ENCODE measurements around the gene MYMX. TPM values are rescaled to one million over a fixed set of nuclear protein-coding genes. Genes with fewer than 3 reads are reported as not detected.

Gene MYMX
- total RNA-seq, 1 experiment from 2014 or later = not detected

DNA sequence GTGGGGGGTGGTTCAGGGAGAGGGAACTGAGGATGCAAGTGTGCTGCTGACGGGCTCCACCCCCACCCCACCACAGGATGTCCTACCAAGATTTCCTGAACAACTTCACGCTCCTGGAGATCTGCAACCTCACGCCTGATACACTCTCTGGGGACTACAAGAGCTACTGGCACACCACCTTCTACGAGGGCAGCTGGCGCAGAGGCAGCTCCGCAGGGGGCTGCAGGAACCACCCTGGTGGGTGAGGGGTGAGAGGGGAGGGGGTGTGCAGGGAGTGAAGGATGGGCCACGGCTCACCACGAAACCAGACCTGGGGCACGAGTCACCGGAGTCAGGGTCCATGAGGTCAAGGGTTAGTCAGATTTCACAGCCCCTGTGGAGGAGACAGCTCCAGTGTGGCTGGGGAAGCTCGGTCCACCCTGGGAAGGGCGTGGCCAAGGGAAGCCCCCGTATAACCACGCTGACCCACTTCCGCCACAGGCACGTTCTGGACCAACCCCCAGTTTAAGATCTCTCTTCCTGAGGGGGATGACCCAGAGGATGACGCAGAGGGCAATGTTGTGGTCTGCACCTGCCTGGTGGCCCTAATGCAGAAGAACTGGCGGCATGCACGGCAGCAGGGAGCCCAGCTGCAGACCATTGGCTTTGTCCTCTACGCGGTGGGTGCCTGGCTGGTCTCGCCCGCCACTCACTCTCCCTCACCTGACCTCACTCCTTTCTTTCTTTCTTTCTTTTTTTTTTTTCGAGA lies 39.8 kb upstream of the MYMX start:
- TF ChIP-seq ZNF274 (IDR thresholded peaks at IDR 0.05; ENCODE audit: low read depth, low read length) = no peak
- no peak for TF ChIP-seq YY1 (IDR thresholded peaks at IDR 0.05; ENCODE audit: extremely low read depth, insufficient replicate concordance, low read depth, low read length)
- TF ChIP-seq JUND (IDR thresholded peaks at IDR 0.05) = no peak
- TF ChIP-seq EGR1 (IDR thresholded peaks at IDR 0.05; ENCODE audit: low read depth) = no peak
- no peak for TF ChIP-seq ELF1 (IDR thresholded peaks at IDR 0.05; ENCODE audit: borderline replicate concordance, low read depth)
- no peak for TF ChIP-seq TCF7L2 (IDR thresholded peaks at IDR 0.05; ENCODE audit: borderline replicate concordance, extremely low read depth, insufficient read depth, insufficient read length)
- TF ChIP-seq, protein P1, sequence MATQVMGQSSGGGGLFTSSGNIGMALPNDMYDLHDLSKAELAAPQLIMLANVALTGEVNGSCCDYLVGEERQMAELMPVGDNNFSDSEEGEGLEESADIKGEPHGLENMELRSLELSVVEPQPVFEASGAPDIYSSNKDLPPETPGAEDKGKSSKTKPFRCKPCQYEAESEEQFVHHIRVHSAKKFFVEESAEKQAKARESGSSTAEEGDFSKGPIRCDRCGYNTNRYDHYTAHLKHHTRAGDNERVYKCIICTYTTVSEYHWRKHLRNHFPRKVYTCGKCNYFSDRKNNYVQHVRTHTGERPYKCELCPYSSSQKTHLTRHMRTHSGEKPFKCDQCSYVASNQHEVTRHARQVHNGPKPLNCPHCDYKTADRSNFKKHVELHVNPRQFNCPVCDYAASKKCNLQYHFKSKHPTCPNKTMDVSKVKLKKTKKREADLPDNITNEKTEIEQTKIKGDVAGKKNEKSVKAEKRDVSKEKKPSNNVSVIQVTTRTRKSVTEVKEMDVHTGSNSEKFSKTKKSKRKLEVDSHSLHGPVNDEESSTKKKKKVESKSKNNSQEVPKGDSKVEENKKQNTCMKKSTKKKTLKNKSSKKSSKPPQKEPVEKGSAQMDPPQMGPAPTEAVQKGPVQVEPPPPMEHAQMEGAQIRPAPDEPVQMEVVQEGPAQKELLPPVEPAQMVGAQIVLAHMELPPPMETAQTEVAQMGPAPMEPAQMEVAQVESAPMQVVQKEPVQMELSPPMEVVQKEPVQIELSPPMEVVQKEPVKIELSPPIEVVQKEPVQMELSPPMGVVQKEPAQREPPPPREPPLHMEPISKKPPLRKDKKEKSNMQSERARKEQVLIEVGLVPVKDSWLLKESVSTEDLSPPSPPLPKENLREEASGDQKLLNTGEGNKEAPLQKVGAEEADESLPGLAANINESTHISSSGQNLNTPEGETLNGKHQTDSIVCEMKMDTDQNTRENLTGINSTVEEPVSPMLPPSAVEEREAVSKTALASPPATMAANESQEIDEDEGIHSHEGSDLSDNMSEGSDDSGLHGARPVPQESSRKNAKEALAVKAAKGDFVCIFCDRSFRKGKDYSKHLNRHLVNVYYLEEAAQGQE (IDR thresholded peaks at IDR 0.05; ENCODE audit: low read depth) = no peak
- no peak for TF ChIP-seq SIN3A (IDR thresholded peaks at IDR 0.05; ENCODE audit: low read depth)
- TF ChIP-seq, protein P2, sequence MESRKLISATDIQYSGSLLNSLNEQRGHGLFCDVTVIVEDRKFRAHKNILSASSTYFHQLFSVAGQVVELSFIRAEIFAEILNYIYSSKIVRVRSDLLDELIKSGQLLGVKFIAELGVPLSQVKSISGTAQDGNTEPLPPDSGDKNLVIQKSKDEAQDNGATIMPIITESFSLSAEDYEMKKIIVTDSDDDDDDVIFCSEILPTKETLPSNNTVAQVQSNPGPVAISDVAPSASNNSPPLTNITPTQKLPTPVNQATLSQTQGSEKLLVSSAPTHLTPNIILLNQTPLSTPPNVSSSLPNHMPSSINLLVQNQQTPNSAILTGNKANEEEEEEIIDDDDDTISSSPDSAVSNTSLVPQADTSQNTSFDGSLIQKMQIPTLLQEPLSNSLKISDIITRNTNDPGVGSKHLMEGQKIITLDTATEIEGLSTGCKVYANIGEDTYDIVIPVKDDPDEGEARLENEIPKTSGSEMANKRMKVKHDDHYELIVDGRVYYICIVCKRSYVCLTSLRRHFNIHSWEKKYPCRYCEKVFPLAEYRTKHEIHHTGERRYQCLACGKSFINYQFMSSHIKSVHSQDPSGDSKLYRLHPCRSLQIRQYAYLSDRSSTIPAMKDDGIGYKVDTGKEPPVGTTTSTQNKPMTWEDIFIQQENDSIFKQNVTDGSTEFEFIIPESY (IDR thresholded peaks at IDR 0.05; ENCODE audit: extremely low read depth, insufficient replicate concordance, low read length) = no peak
- TF ChIP-seq FOSL1 (IDR thresholded peaks at IDR 0.05; ENCODE audit: low read depth) = no peak
- no peak for TF ChIP-seq SRF (IDR thresholded peaks at IDR 0.05; ENCODE audit: low read depth)
- TF ChIP-seq POLR2A (IDR thresholded peaks at IDR 0.05; ENCODE audit: borderline replicate concordance, extremely low read depth, insufficient read depth, insufficient read length) = no peak
- no peak for TF ChIP-seq SP1 (IDR thresholded peaks at IDR 0.05; ENCODE audit: low read depth)
- DNase-seq (ENCODE audit: low read depth, low spot score) = no peak
- Histone ChIP-seq H3K9ac (ENCODE audit: low read length) (no peak overlapping the region), H4K20me1 (ENCODE audit: insufficient read depth) (no peaks in the 10 kb centered on the region), H3K9me2 (ENCODE audit: insufficient read depth) (no peaks in the 10 kb centered on the region), H3K36me3 (ENCODE audit: control insufficient read depth in 1 of 2, insufficient read depth in 2 of 2, low read length in 2 of 2) (no peaks in the 10 kb centered on the region), H3K79me2 (ENCODE audit: insufficient read depth, low read length) (no peaks in the 10 kb centered on the region), H3K4me1 (ENCODE audit: control insufficient read depth in 1 of 2, insufficient read depth in 2 of 2, low read length in 2 of 2) (peaks cover 3 to 32% of the 10 kb centered on the region in 2 experiments; a peak in 3 of 4 replicates), H3K9me3 (ENCODE audit: control insufficient read depth in 1 of 2, insufficient read depth in 1 of 2, low read depth in 1 of 2, low read length in 2 of 2) (no peaks in the 10 kb centered on the region), H2AFZ (ENCODE audit: low read depth, low read length, poor library complexity, severe bottlenecking) (no peak overlapping the region), H3K27ac (ENCODE audit: low read depth, low read length) (no peak overlapping the region), H3K4me3 (replicated peaks in 1 of 2; ENCODE audit: low read depth in 1 of 2, low read length in 2 of 2) (no peak overlapping the region), H3K4me2 (ENCODE audit: low read length) (no peak overlapping the region), H3K27me3 (ENCODE audit: insufficient read depth, low read length) (no peaks in the 10 kb centered on the region)
- ChIA-PET CTCF (no interaction called here), RAD21 (ENCODE audit: low non-redundant PET in 1 of 2, low total read pairs in 2 of 2, uncharacterized antibody in 2 of 2, unreplicated experiment in 2 of 2) (no interaction called here), POLR2A (no interaction called here)
- no peak for ATAC-seq
- BruUV-seq (replicated peaks) = no TSS peak
- intact Hi-C loops (cut with micrococcal nuclease) = no loop called here
